IPS-18c (cell line): Measurements from ENCODE around the gene PISD.
"Not testable (repeated sequence)": the region's sequence is repeated elsewhere in the genome, so short reads cannot be mapped to it uniquely, and the experiment has no call there.

Experiments
- H3K4me3 ChIP-seq: 2 replicates; pipeline ENCODE4 v1.7.0; 2013; ENCODE audit warnings: low read depth, mild to moderate bottlenecking, low read length, moderate library complexity; ENCODE audit not compliant: insufficient read depth
- H3K9me3 ChIP-seq: one replicate; pipeline ENCODE4 v1.6.1; 2013; ENCODE audit warnings: mild to moderate bottlenecking, low read length, moderate library complexity; ENCODE audit not compliant: control insufficient read depth, insufficient read depth

The PISD gene

GRCh38 chr22:31660860-31661341 lies 1.1 kb downstream of the PISD start:
- H3K9me3 ChIP-seq: not testable (repeated sequence)
- H3K4me3 ChIP-seq: peak overlapping the region; percentile 98

- Histone ChIP-seq H3K9me3 (no peaks in the 10 kb centered on the region), H3K4me3 (no peak overlapping the region)
Measured at GRCh38 chr22:31659246-31659645, 2.8 kb downstream of the PISD start.

GRCh38 chr22:31654408-31654807 lies 7.6 kb downstream of the PISD start:
- Histone ChIP-seq H3K4me3 (no peak overlapping the region), H3K9me3 (no peaks in the 10 kb centered on the region)

- Histone ChIP-seq H3K9me3 (peaks cover 3% of the 10 kb centered on the region), H3K4me3 (no peak overlapping the region)
Measured at GRCh38 chr22:31653944-31654343, 8.1 kb downstream of the PISD start.

- peaks cover 3% of the 10 kb centered on the region for H3K9me3 ChIP-seq
- H3K4me3 ChIP-seq: no peak overlapping the region
Measured at GRCh38 chr22:31652911-31653684, 8.9 kb downstream of the PISD start.

- Histone ChIP-seq H3K4me3 (no peak overlapping the region), H3K9me3 (peaks cover 3% of the 10 kb centered on the region)
Measured at GRCh38 chr22:31652088-31652487, 9.9 kb downstream of the PISD start.

- Histone ChIP-seq H3K4me3 (no peak overlapping the region), H3K9me3 (peaks cover 3% of the 10 kb centered on the region)
Measured at GRCh38 chr22:31651664-31652063, 10.4 kb downstream of the PISD start.

GRCh38 chr22:31650391-31650790 lies 11.6 kb downstream of the PISD start:
- peaks cover 3% of the 10 kb centered on the region for H3K9me3 ChIP-seq
- no peak overlapping the region for H3K4me3 ChIP-seq

GRCh38 chr22:31647523-31648320 lies 14.3 kb downstream of the PISD start:
- no peak overlapping the region for H3K4me3 ChIP-seq
- peaks cover 6% of the 10 kb centered on the region for H3K9me3 ChIP-seq

- Histone ChIP-seq H3K9me3 (peaks cover 6% of the 10 kb centered on the region), H3K4me3 (no peak overlapping the region)
Measured at GRCh38 chr22:31647066-31647465, 14.9 kb downstream of the PISD start.

- Histone ChIP-seq H3K9me3 (peaks cover 6% of the 10 kb centered on the region), H3K4me3 (no peak overlapping the region)
Measured at GRCh38 chr22:31646186-31647019, 15.6 kb downstream of the PISD start.

- Histone ChIP-seq H3K9me3 (peaks cover 3% of the 10 kb centered on the region), H3K4me3 (no peak overlapping the region)
Measured at GRCh38 chr22:31639436-31640039, 22.5 kb downstream of the PISD start.

GRCh38 chr22:31637891-31638618 lies 24.0 kb downstream of the PISD start:
- Histone ChIP-seq H3K4me3 (no peak overlapping the region), H3K9me3 (no peaks in the 10 kb centered on the region)

- Histone ChIP-seq H3K4me3 (no peak overlapping the region), H3K9me3 (no peaks in the 10 kb centered on the region)
Measured at GRCh38 chr22:31637447-31637890, 24.5 kb downstream of the PISD start.

- H3K4me3 ChIP-seq: no peak overlapping the region
- no peaks in the 10 kb centered on the region for H3K9me3 ChIP-seq
Measured at GRCh38 chr22:31635638-31636306, 26.2 kb downstream of the PISD start.

- H3K4me3 ChIP-seq: peak overlapping the region; percentile 78
Measured at GRCh38 chr22:31631436-31631835, 30.6 kb downstream of the PISD start.

More at GRCh38 chr22:31631436-31631835, 30.6 kb downstream of the PISD start:
- H3K9me3 ChIP-seq: no peaks in the 10 kb centered on the region
